ENCODE measurements around the gene PKNOX2.

PKNOX2 gene

GRCh38 chr11:125330462-125331325 lies 166.1 kb downstream of the PKNOX2 start:
- no peak overlapping the region for H4K12ac ChIP-seq (ENCODE audit: low read depth, low read length)
- H3K79me2 ChIP-seq (ENCODE audit: control insufficient read depth, insufficient read depth, low read length, poor library complexity), result no peaks in the 10 kb centered on the region
- H2BK120ac ChIP-seq (ENCODE audit: insufficient read depth, low read length, poor library complexity), result no peak overlapping the region
- no peak overlapping the region for H2AFZ ChIP-seq (ENCODE audit: insufficient read depth, low read length, poor library complexity)
- no peak for DNase-seq
- H3K23ac ChIP-seq (ENCODE audit: low read length), result no peak overlapping the region
- no CpG with 5 or more reads among the region's 10 CpGs for WGBS (ENCODE audit: extremely low coverage, insufficient coverage, insufficient read length)
- H4K91ac ChIP-seq (ENCODE audit: low read depth, low read length), result no peak overlapping the region
- no peak overlapping the region for H3K4me2 ChIP-seq (ENCODE audit: low read length)
- H3K27ac ChIP-seq (ENCODE audit: low read depth, low read length), result no peak overlapping the region
- no peak overlapping the region for H2AK5ac ChIP-seq (ENCODE audit: low read length)
- no peak overlapping the region for H3K4me3 ChIP-seq (ENCODE audit: low read depth, low read length)
- H3K79me1 ChIP-seq (ENCODE audit: low read length), result no peaks in the 10 kb centered on the region
- no peak overlapping the region for H3K9ac ChIP-seq (ENCODE audit: low read length)
- H3K4ac ChIP-seq (ENCODE audit: low read depth, low read length), result no peak overlapping the region
- H3K4me1 ChIP-seq (ENCODE audit: control insufficient read depth in 1 of 2, insufficient read depth in 2 of 2, low read length in 2 of 2), result peaks cover 0 to 1% of the 10 kb centered on the region in 2 experiments
- H3K27me3 ChIP-seq (ENCODE audit: insufficient read depth, low read length), result no peaks in the 10 kb centered on the region
- H3K18ac ChIP-seq (ENCODE audit: low read length), result no peak overlapping the region
- peaks cover 2% of the 10 kb centered on the region for H3K9me3 ChIP-seq (ENCODE audit: insufficient read depth, low read depth, low read length)
- no peaks in the 10 kb centered on the region for H3K36me3 ChIP-seq (ENCODE audit: control insufficient read depth in 1 of 2, insufficient read depth in 2 of 2, low read length in 2 of 2)
- no peak overlapping the region for H2BK12ac ChIP-seq (ENCODE audit: low read length)
- H2BK5ac ChIP-seq (ENCODE audit: low read depth, low read length, poor library complexity), result no peak overlapping the region
- H4K8ac ChIP-seq (ENCODE audit: low read depth, low read length), result no peak overlapping the region
- no peak overlapping the region for H3K14ac ChIP-seq (ENCODE audit: low read length)

GRCh38 chr11:125331357-125332035 lies 166.9 kb downstream of the PKNOX2 start:
- H3K4me2 ChIP-seq (ENCODE audit: low read length), result no peak overlapping the region
- no peak overlapping the region for H3K9ac ChIP-seq (ENCODE audit: low read length)
- no peak for DNase-seq
- H4K8ac ChIP-seq (ENCODE audit: low read depth, low read length), result no peak overlapping the region
- no peak overlapping the region for H3K23ac ChIP-seq (ENCODE audit: low read length)
- no peak overlapping the region for H4K91ac ChIP-seq (ENCODE audit: low read depth, low read length)
- no peak overlapping the region for H2AK5ac ChIP-seq (ENCODE audit: low read length)
- H3K18ac ChIP-seq (ENCODE audit: low read length), result no peak overlapping the region
- no peak overlapping the region for H3K27ac ChIP-seq (ENCODE audit: low read depth, low read length)
- peaks cover 0 to 1% of the 10 kb centered on the region in 2 experiments for H3K4me1 ChIP-seq (ENCODE audit: control insufficient read depth in 1 of 2, insufficient read depth in 2 of 2, low read length in 2 of 2)
- no peak overlapping the region for H2BK5ac ChIP-seq (ENCODE audit: low read depth, low read length, poor library complexity)
- no peak overlapping the region for H3K4me3 ChIP-seq (ENCODE audit: low read depth, low read length)
- H3K36me3 ChIP-seq (ENCODE audit: control insufficient read depth in 1 of 2, insufficient read depth in 2 of 2, low read length in 2 of 2), result no peaks in the 10 kb centered on the region
- WGBS (ENCODE audit: extremely low coverage, insufficient coverage, insufficient read length), result no CpG with 5 or more reads among the region's 9 CpGs
- H3K4ac ChIP-seq (ENCODE audit: low read depth, low read length), result no peak overlapping the region
- H3K79me2 ChIP-seq (ENCODE audit: control insufficient read depth, insufficient read depth, low read length, poor library complexity), result no peaks in the 10 kb centered on the region
- no peaks in the 10 kb centered on the region for H3K27me3 ChIP-seq (ENCODE audit: insufficient read depth, low read length)
- H4K12ac ChIP-seq (ENCODE audit: low read depth, low read length), result no peak overlapping the region
- no peaks in the 10 kb centered on the region for H3K79me1 ChIP-seq (ENCODE audit: low read length)
- H2BK120ac ChIP-seq (ENCODE audit: insufficient read depth, low read length, poor library complexity), result no peak overlapping the region
- H3K14ac ChIP-seq (ENCODE audit: low read length), result no peak overlapping the region
- no peak overlapping the region for H2BK12ac ChIP-seq (ENCODE audit: low read length)
- H3K9me3 ChIP-seq (ENCODE audit: insufficient read depth, low read depth, low read length), result peaks cover 2% of the 10 kb centered on the region
- H2AFZ ChIP-seq (ENCODE audit: insufficient read depth, low read length, poor library complexity), result no peak overlapping the region

- no peak overlapping the region for H2BK120ac ChIP-seq (ENCODE audit: insufficient read depth, low read length, poor library complexity)
- no peaks in the 10 kb centered on the region for H3K79me2 ChIP-seq (ENCODE audit: control insufficient read depth, insufficient read depth, low read length, poor library complexity)
- no peak overlapping the region for H3K18ac ChIP-seq (ENCODE audit: low read length)
- no peak overlapping the region for H3K4me3 ChIP-seq (ENCODE audit: low read depth, low read length)
- H3K4me1 ChIP-seq (ENCODE audit: control insufficient read depth in 1 of 2, insufficient read depth in 2 of 2, low read length in 2 of 2), result peaks cover 0 to 1% of the 10 kb centered on the region in 2 experiments
- no peak overlapping the region for H3K27ac ChIP-seq (ENCODE audit: low read depth, low read length)
- no peak overlapping the region for H4K8ac ChIP-seq (ENCODE audit: low read depth, low read length)
- no peaks in the 10 kb centered on the region for H3K27me3 ChIP-seq (ENCODE audit: insufficient read depth, low read length)
- H2BK12ac ChIP-seq (ENCODE audit: low read length), result no peak overlapping the region
- H3K14ac ChIP-seq (ENCODE audit: low read length), result no peak overlapping the region
- H3K4ac ChIP-seq (ENCODE audit: low read depth, low read length), result no peak overlapping the region
- no peak overlapping the region for H3K4me2 ChIP-seq (ENCODE audit: low read length)
- no peaks in the 10 kb centered on the region for H3K36me3 ChIP-seq (ENCODE audit: control insufficient read depth in 1 of 2, insufficient read depth in 2 of 2, low read length in 2 of 2)
- DNase-seq, result no peak
- H3K9ac ChIP-seq (ENCODE audit: low read length), result no peak overlapping the region
- no peak overlapping the region for H2AK5ac ChIP-seq (ENCODE audit: low read length)
- no peak overlapping the region for H2BK5ac ChIP-seq (ENCODE audit: low read depth, low read length, poor library complexity)
- H3K9me3 ChIP-seq (ENCODE audit: insufficient read depth, low read depth, low read length), result peaks cover 2% of the 10 kb centered on the region
- H3K79me1 ChIP-seq (ENCODE audit: low read length), result no peaks in the 10 kb centered on the region
- no peak overlapping the region for H3K23ac ChIP-seq (ENCODE audit: low read length)
- no peak overlapping the region for H4K91ac ChIP-seq (ENCODE audit: low read depth, low read length)
- no peak overlapping the region for H4K12ac ChIP-seq (ENCODE audit: low read depth, low read length)
- no CpG with 5 or more reads among the region's 8 CpGs for WGBS (ENCODE audit: extremely low coverage, insufficient coverage, insufficient read length)
- no peak overlapping the region for H2AFZ ChIP-seq (ENCODE audit: insufficient read depth, low read length, poor library complexity)
These were observed 168.3 kb downstream of the PKNOX2 start for GRCh38 chr11:125332821-125333220.

GRCh38 chr11:125333354-125334073 lies 169.0 kb downstream of the PKNOX2 start:
- Histone ChIP-seq H3K14ac (ENCODE audit: low read length) (no peak overlapping the region), H2AK5ac (ENCODE audit: low read length) (no peak overlapping the region), H3K79me2 (ENCODE audit: control insufficient read depth, insufficient read depth, low read length, poor library complexity) (no peaks in the 10 kb centered on the region), H3K4me1 (ENCODE audit: control insufficient read depth in 1 of 2, insufficient read depth in 2 of 2, low read length in 2 of 2) (peaks cover 0 to 2% of the 10 kb centered on the region in 2 experiments), H3K9ac (ENCODE audit: low read length) (no peak overlapping the region), H3K18ac (ENCODE audit: low read length) (no peak overlapping the region), H2BK12ac (ENCODE audit: low read length) (no peak overlapping the region), H3K4me3 (ENCODE audit: low read depth, low read length) (no peak overlapping the region), H2BK5ac (ENCODE audit: low read depth, low read length, poor library complexity) (no peak overlapping the region), H3K4ac (ENCODE audit: low read depth, low read length) (no peak overlapping the region), H4K8ac (ENCODE audit: low read depth, low read length) (no peak overlapping the region), H2AFZ (ENCODE audit: insufficient read depth, low read length, poor library complexity) (no peak overlapping the region), H3K9me3 (ENCODE audit: insufficient read depth, low read depth, low read length) (peaks cover 2% of the 10 kb centered on the region), H4K12ac (ENCODE audit: low read depth, low read length) (no peak overlapping the region), H3K27me3 (ENCODE audit: insufficient read depth, low read length) (no peaks in the 10 kb centered on the region), H3K4me2 (ENCODE audit: low read length) (no peak overlapping the region), H3K23ac (ENCODE audit: low read length) (no peak overlapping the region), H3K27ac (ENCODE audit: low read depth, low read length) (no peak overlapping the region), H3K36me3 (ENCODE audit: control insufficient read depth in 1 of 2, insufficient read depth in 2 of 2, low read length in 2 of 2) (no peaks in the 10 kb centered on the region), H3K79me1 (ENCODE audit: low read length) (no peaks in the 10 kb centered on the region), H2BK120ac (ENCODE audit: insufficient read depth, low read length, poor library complexity) (no peak overlapping the region), H4K91ac (ENCODE audit: low read depth, low read length) (no peak overlapping the region)
- no peak for DNase-seq
- WGBS (ENCODE audit: extremely low coverage, insufficient coverage, insufficient read length), result no CpG with 5 or more reads among the region's 7 CpGs
